DND-41 (cell line): ENCODE data around the gene TRAPPC10.

Experiments used
- ATAC-seq: fragments of 200-7000 bp; cut with Tn5 transposase; 3 replicates; pipeline ENCODE4 v1.9.1; 2021; ENCODE audit warnings: low read depth; ENCODE audit not compliant: insufficient read depth
- DNase-seq: peaks from one replicate; pipeline ENCODE4 v3.0.0-alpha.2; 2020
- H2AFZ ChIP-seq: 2 replicates; pipeline ENCODE4 v1.6.0; 2012; ENCODE audit warnings: low read depth, low read length
- H3K27ac ChIP-seq: 2 replicates; pipeline ENCODE4 v1.5.1; 2012; ENCODE audit warnings: low read length, inconsistent platforms
- H3K27me3 ChIP-seq: fragments of 200-600 bp; sonication (generic); 2 replicates; pipeline ENCODE4 v1.6.0; 2012; ENCODE audit warnings: low read length, mild to moderate bottlenecking, inconsistent platforms; ENCODE audit not compliant: insufficient read depth, poor library complexity
- H3K36me3 ChIP-seq: 2 replicates; pipeline ENCODE4 v1.5.1; 2012; ENCODE audit warnings: low read length, inconsistent platforms; ENCODE audit not compliant: insufficient read depth
- H3K4me1 ChIP-seq: 2 replicates; pipeline ENCODE4 v1.5.1; 2012; ENCODE audit warnings: mild to moderate bottlenecking, low read length; ENCODE audit not compliant: insufficient read depth
- H3K4me2 ChIP-seq: 2 replicates; pipeline ENCODE4 v1.6.0; 2012; ENCODE audit warnings: mild to moderate bottlenecking, moderate library complexity, low read length, inconsistent platforms; ENCODE audit not compliant: insufficient read depth
- H3K4me3 ChIP-seq, 2 experiments: fragments of 200-600 bp in 1 of 2; shearing (Covaris generic) in 1 of 2; 2 replicates each; pipeline ENCODE4 v1.5.1; 2012 to 2016; ENCODE audit warnings: inconsistent platforms in 2 of 2, low read length in 2 of 2, mild to moderate bottlenecking in 2 of 2, low read depth in 1 of 2, moderate library complexity in 1 of 2
- H3K79me2 ChIP-seq: 2 replicates; pipeline ENCODE4 v1.6.0; 2012; ENCODE audit warnings: low read length, inconsistent platforms; ENCODE audit not compliant: insufficient read depth
- H3K9ac ChIP-seq: 2 replicates; pipeline ENCODE4 v1.6.0; 2012; ENCODE audit warnings: low read depth, mild to moderate bottlenecking, inconsistent platforms, low read length, moderate library complexity
- H3K9me3 ChIP-seq: 2 replicates; pipeline ENCODE4 v1.5.1; 2012; ENCODE audit warnings: low read length, moderate library complexity, mild to moderate bottlenecking, inconsistent platforms; ENCODE audit not compliant: insufficient read depth, severe bottlenecking
- H4K20me1 ChIP-seq: 2 replicates; pipeline ENCODE4 v1.6.0; 2012; ENCODE audit warnings: low read length; ENCODE audit not compliant: insufficient read depth
- CTCF ChIP-seq: IDR thresholded peaks from 2 replicates; pipeline ENCODE4 v1.5.1; 2012; ENCODE audit warnings: borderline replicate concordance, low read length, moderate library complexity, mild to moderate bottlenecking; ENCODE audit not compliant: poor library complexity, severe bottlenecking; ENCODE audit errors: extremely low read depth
- EZH2 ChIP-seq: IDR thresholded peaks from 3 replicates; pipeline ENCODE4 v1.6.1; 2012; ENCODE audit warnings: borderline replicate concordance, low read depth, mild to moderate bottlenecking, moderate library complexity, low read length, inconsistent platforms; ENCODE audit not compliant: severe bottlenecking

Gene TRAPPC10

GRCh38 chr21:44076316-44076715, 64.2 kb downstream of the TRAPPC10 start:
- peaks cover 8% of the 10 kb centered on the region for H4K20me1 ChIP-seq
- H3K36me3 ChIP-seq, result peaks cover 86% of the 10 kb centered on the region
- no peak for ATAC-seq
- H3K9ac ChIP-seq, result no peak overlapping the region
- no peak overlapping the region for H3K4me3 ChIP-seq
- no peaks in the 10 kb centered on the region for H3K4me1 ChIP-seq
- DNase-seq, result no peak
- no peaks in the 10 kb centered on the region for H3K9me3 ChIP-seq
- no peak overlapping the region for H2AFZ ChIP-seq
- H3K27ac ChIP-seq, result no peak overlapping the region
- H3K27me3 ChIP-seq, result no peaks in the 10 kb centered on the region
- TF ChIP-seq CTCF, result no peak
- no peak for TF ChIP-seq EZH2
- peaks cover 6% of the 10 kb centered on the region; the same call in 1 of the 2 replicates for H3K79me2 ChIP-seq
- no peak overlapping the region for H3K4me2 ChIP-seq

- no peak overlapping the region for H2AFZ ChIP-seq
- peaks cover 8% of the 10 kb centered on the region for H4K20me1 ChIP-seq
- DNase-seq (no peak), ATAC-seq (no peak)
- H3K36me3 ChIP-seq, result peaks cover 90% of the 10 kb centered on the region
- H3K27me3 ChIP-seq, result no peaks in the 10 kb centered on the region
- H3K4me1 ChIP-seq, result no peaks in the 10 kb centered on the region
- H3K9ac ChIP-seq, result no peak overlapping the region
- TF ChIP-seq CTCF, result no peak
- no peak for TF ChIP-seq EZH2
- peaks cover 6% of the 10 kb centered on the region; the same call in 1 of the 2 replicates for H3K79me2 ChIP-seq
- H3K4me2 ChIP-seq, result no peak overlapping the region
- no peaks in the 10 kb centered on the region for H3K9me3 ChIP-seq
- H3K27ac ChIP-seq, result no peak overlapping the region
- H3K4me3 ChIP-seq, result no peak overlapping the region
Measured at GRCh38 chr21:44078411-44078981, 66.4 kb downstream of the TRAPPC10 start.

- H3K79me2 ChIP-seq, result peaks cover 3% of the 10 kb centered on the region; the same call in 1 of the 2 replicates
- H3K9ac ChIP-seq, result no peak overlapping the region
- no peaks in the 10 kb centered on the region for H3K27me3 ChIP-seq
- ATAC-seq, result no peak
- no peaks in the 10 kb centered on the region for H3K4me1 ChIP-seq
- H3K4me2 ChIP-seq, result no peak overlapping the region
- H2AFZ ChIP-seq, result no peak overlapping the region
- no peak overlapping the region for H3K4me3 ChIP-seq
- H3K36me3 ChIP-seq, result peaks cover 91% of the 10 kb centered on the region
- no peak for DNase-seq
- H3K9me3 ChIP-seq, result no peaks in the 10 kb centered on the region
- TF ChIP-seq EZH2 (no peak), CTCF (no peak)
- no peak overlapping the region for H3K27ac ChIP-seq
- H4K20me1 ChIP-seq, result peaks cover 8% of the 10 kb centered on the region
Measured at GRCh38 chr21:44079446-44079845, 67.3 kb downstream of the TRAPPC10 start.
